Peyer's patch (tissue), 4 donors: ENCODE data around the gene SLX9. TPM values are rescaled to one million over a fixed set of nuclear protein-coding genes. Genes with fewer than 3 reads are reported as not detected.

ENCODE experiments used
- DNase-seq, 3 donors: peaks; one replicate each; pipeline ENCODE4 v3.0.0-alpha.2; 2017 to 2019
- H3K27ac ChIP-seq, 4 donors: fragments of 200-600 bp; sonication (generic); one replicate each; pipeline ENCODE4 v1.5.1; 2016 to 2019
- H3K27me3 ChIP-seq, 2 donors: fragments of 200-600 bp; sonication (generic); one replicate each; pipeline ENCODE4 v1.5.1; 2019
- H3K36me3 ChIP-seq, 3 donors: fragments of 200-600 bp; sonication (generic); one replicate each; pipeline ENCODE4 v1.5.1; 2016 to 2019
- H3K4me1 ChIP-seq, 4 donors: fragments of 200-600 bp; sonication (generic); one replicate each; pipeline ENCODE4 v1.5.1; 2016 to 2019
- H3K4me3 ChIP-seq, 4 donors: fragments of 200-600 bp; sonication (generic); 1 replicate in 3 of 4; 2 replicates in 1 of 4; pipeline ENCODE4 v1.5.1; 2016 to 2019; ENCODE audit warnings: mild to moderate bottlenecking in 1 of 4
- H3K9me3 ChIP-seq, 4 donors: fragments of 200-600 bp; sonication (generic); one replicate each; pipeline ENCODE4 v1.5.1; 2016 to 2019; ENCODE audit warnings: mild to moderate bottlenecking in 1 of 4
- CTCF ChIP-seq, 6 experiments: fragments of 450-650 bp in 4 of 6; fragments of 200-600 bp in 2 of 6; sonication (generic) in 1 of 6; IDR thresholded peaks; one replicate each; pipeline ENCODE4 v1.5.1; 2017 to 2019; ENCODE audit warnings: antibody characterized with exemption in 6 of 6, mild to moderate bottlenecking in 3 of 6, moderate library complexity in 1 of 6
- POLR2A ChIP-seq, 2 donors: fragments of 450-650 bp; IDR thresholded peaks; one replicate each; pipeline ENCODE4 v1.5.1; 2017; ENCODE audit warnings: antibody characterized with exemption in 2 of 2, mild to moderate bottlenecking in 2 of 2, moderate library complexity in 2 of 2
- total RNA-seq, 4 donors: library from RNA; depleted of rRNA; stranded (reverse); fragments of >200 nt; gene quantifications; one replicate each; pipeline ENCODE4 v1.1.0, GENCODE V29; 2016

The SLX9 gene
- total RNA-seq, 4 donors from 2014 or later, result 7.8 to 10.5 (median 10.0) TPM; not detected in 1

DNA sequence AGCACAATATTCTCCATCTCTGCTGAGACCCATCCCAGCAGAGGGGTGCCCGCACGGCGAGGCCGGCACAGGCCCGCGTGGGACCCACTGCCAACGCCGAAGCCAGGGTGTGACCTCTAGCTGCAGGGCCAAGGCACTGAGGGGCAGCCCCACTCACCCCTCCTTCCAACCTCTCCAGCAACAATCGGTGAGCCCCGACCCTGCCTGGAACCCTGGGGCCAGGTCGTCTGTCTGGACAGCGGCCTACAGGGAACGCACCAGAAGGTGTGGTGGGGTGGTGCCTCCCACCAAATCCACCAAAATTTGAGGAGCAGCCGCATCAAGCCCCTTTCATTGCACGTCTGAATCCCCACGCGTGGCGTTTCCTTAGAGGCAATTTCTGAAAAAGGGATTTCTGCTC lies 71.6 kb downstream of the SLX9 start:
- Histone ChIP-seq H3K36me3 (no peaks in the 10 kb centered on the region), H3K27me3 (no peaks in the 10 kb centered on the region), H3K4me1 (no peaks in the 10 kb centered on the region)

DNA sequence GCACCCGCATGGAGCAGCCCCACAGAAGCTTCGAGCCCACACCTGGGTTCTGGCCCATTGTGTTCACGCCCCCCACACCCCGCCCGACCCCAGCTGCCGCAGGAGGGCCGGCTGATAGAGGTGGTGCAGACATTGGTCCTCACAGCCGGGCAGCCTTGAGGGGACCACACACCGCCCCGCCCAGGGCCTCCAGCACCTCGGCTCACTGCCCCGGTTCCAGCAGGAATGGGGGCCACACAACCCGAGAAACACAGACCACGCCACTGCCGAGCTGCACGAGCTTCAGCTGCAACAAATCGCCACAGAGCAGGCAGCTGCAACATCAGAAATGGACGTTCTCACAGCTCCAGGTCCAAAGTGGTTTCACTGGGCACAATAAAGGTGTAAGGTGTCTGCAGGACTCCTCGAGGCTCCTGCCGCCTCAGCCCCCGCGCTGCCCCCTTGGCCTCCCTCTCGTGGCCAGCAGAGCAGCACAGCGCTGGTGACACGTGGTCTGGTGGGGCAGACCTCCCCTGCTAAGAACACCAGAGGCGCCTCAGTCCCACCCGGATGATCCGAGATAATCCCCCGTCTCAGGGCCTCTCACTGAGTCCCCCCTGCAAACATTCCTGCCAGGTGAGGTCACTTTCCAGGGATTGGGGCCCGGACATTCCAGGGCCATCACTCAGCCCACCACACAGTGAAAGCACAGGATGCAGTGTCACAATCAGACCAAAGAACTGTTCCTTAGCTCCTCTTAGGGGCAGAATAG lies 72.3 kb downstream of the SLX9 start:
- Histone ChIP-seq H3K36me3 (no peaks in the 10 kb centered on the region), H3K27ac (no peak overlapping the region), H3K4me1 (no peaks in the 10 kb centered on the region), H3K27me3 (no peaks in the 10 kb centered on the region), H3K4me3 (no peak overlapping the region), H3K9me3 (no peaks in the 10 kb centered on the region)
- peak in 1 of 3 donors; percentile 32 for DNase-seq
- TF ChIP-seq CTCF (IDR thresholded peaks at IDR 0.05) (no peak), POLR2A (IDR thresholded peaks at IDR 0.05) (no peak)

More for the DNA sequence above, 71.6 kb downstream of the SLX9 start:
- H3K4me3 ChIP-seq, result no peak overlapping the region
- no peak overlapping the region for H3K27ac ChIP-seq
- TF ChIP-seq POLR2A (IDR thresholded peaks at IDR 0.05) (no peak), CTCF (IDR thresholded peaks at IDR 0.05) (no peak)
- peak in 1 of 3 donors; percentile 30 for DNase-seq
- H3K9me3 ChIP-seq, result no peaks in the 10 kb centered on the region

DNA sequence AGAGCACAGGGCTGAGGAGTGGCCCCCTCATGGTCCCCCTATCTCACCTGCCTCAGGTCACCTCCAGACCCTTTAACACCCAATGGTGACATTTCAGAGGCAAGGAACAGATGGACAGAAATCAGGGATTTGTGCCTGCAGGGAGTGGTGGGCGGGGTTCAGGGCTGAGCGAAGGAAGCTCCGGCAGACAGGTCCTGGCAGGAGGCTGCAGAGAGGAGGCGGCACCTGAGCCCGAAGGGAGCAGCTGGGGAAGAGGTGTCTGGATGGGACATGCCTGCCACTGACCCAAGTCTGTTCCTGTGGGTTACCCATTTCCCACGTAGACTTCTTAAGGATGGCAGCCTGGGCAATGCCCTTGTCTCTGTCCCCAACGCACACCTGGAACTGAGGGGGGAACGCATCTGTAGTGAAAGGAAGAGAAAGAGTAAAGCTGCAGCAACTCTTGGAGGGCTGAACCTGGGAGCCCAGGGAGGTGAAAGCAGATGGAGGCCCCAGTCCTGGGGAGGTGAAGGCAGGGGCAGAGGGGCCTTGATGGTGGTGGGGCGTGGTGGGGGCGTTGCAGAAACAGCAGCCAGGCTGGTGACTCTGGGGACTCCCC lies 72.9 kb downstream of the SLX9 start:
- no peak overlapping the region for H3K27ac ChIP-seq
- no peaks in the 10 kb centered on the region for H3K9me3 ChIP-seq
- H3K36me3 ChIP-seq, result no peaks in the 10 kb centered on the region
- no peaks in the 10 kb centered on the region for H3K4me1 ChIP-seq
- H3K4me3 ChIP-seq, result no peak overlapping the region
- H3K27me3 ChIP-seq, result no peaks in the 10 kb centered on the region
- peak in 1 of 3 donors; percentile 44 for DNase-seq
- TF ChIP-seq CTCF (IDR thresholded peaks at IDR 0.05), result no peak
- TF ChIP-seq POLR2A (IDR thresholded peaks at IDR 0.05), result no peak

DNA sequence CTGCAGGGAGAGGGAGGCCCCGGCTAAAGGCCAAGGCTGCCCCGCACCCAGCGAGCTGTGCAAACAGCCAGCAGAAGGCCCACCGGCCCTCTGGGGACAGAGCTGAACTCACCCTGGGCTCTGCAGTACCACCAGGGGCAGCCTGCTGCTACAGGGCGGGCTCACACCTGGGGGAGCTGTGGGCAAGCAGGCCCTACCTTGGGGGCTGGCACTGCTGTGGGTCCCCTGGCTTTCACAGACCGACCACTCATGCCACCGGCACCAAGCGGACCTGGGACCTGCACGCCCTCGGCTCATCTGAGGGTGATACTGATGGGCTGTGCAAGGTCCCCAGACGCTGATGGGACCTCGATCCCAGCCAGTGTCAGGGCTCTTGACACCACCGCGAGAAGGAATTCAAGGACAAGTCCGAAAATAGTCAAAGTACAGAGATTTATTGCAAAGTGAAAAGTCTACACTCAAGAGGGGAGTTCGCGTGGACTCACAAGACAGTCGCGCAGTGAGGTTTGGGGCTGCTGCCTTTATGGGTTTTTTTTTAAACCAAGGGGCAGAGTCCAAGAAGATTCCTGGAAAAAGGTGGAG lies 73.5 kb downstream of the SLX9 start:
- H3K4me1 ChIP-seq, result peaks cover 0 to 5% (median 2%) of the 10 kb centered on the region in 4 donors
- H3K9me3 ChIP-seq, result no peaks in the 10 kb centered on the region
- TF ChIP-seq POLR2A (IDR thresholded peaks at IDR 0.05) (no peak), CTCF (IDR thresholded peaks at IDR 0.05) (no peak)
- no peak overlapping the region for H3K4me3 ChIP-seq
- H3K36me3 ChIP-seq, result no peaks in the 10 kb centered on the region
- no peaks in the 10 kb centered on the region for H3K27me3 ChIP-seq
- H3K27ac ChIP-seq, result no peak overlapping the region
- DNase-seq, result peak in 1 of 3 donors; percentile 39

GRCh38 chr21:45014747-45015468 lies 75.1 kb downstream of the SLX9 start:
- DNase-seq, result no peak
- no peaks in the 10 kb centered on the region for H3K36me3 ChIP-seq
- H3K27me3 ChIP-seq, result no peaks in the 10 kb centered on the region
- no peak overlapping the region for H3K27ac ChIP-seq
- peaks cover 0 to 14% (median 3%) of the 10 kb centered on the region in 4 donors for H3K4me1 ChIP-seq
- H3K9me3 ChIP-seq, result no peaks in the 10 kb centered on the region
- H3K4me3 ChIP-seq, result no peak overlapping the region
- TF ChIP-seq POLR2A (IDR thresholded peaks at IDR 0.05) (no peak), CTCF (IDR thresholded peaks at IDR 0.05) (no peak)
